Muscle of leg (tissue), 11 donors: ENCODE results near the gene GGA3. TPM values are rescaled to one million over a fixed set of nuclear protein-coding genes. Genes with fewer than 3 reads are reported as not detected.
"Not testable (repeated sequence)": the region's sequence is repeated elsewhere in the genome, so short reads cannot be mapped to it uniquely, and the experiment has no call there.

ENCODE experiments used
- DNase-seq: peaks from one replicate; pipeline ENCODE4 v3.0.0; 2013
- H3K27ac ChIP-seq: one replicate; pipeline ENCODE4 v1.5.1; 2013; ENCODE audit warnings: mild to moderate bottlenecking, low read length, control low read depth
- H3K27me3 ChIP-seq: one replicate; pipeline ENCODE4 v1.6.1; 2013; ENCODE audit warnings: low read length; ENCODE audit not compliant: control insufficient read depth, insufficient read depth
- H3K36me3 ChIP-seq: one replicate; pipeline ENCODE4 v1.6.1; 2013; ENCODE audit warnings: low read length; ENCODE audit not compliant: control insufficient read depth, insufficient read depth
- H3K4me1 ChIP-seq: one replicate; pipeline ENCODE4 v1.6.1; 2013; ENCODE audit warnings: low read length; ENCODE audit not compliant: control insufficient read depth, insufficient read depth
- H3K4me3 ChIP-seq: one replicate; pipeline ENCODE4 v1.5.1; 2013; ENCODE audit warnings: low read length, control low read depth
- H3K9me3 ChIP-seq: replicated peaks from 2 replicates; pipeline ENCODE4 v1.6.1; 2013; ENCODE audit warnings: low read depth, low read length; ENCODE audit not compliant: control insufficient read depth
- WGBS: methylation state at CpG from one replicate; pipeline ENCODE4 v1.1.5; 2013; ENCODE audit warnings: missing lambda C conversion rate; ENCODE audit not compliant: insufficient coverage; 5-methylcytosine and 5-hydroxymethylcytosine counted together
- polyA plus RNA-seq, 8 donors: library from polyadenylated mRNA; unstranded; fragments of 120-200 nt; gene quantifications; one replicate each; pipeline versions ENCODE4 v1.2.1 to v1.2.3, GENCODE V29; 2013; ENCODE audit warnings: inconsistent platforms in 1 of 8, low replicate concordance in 1 of 8; ENCODE audit not compliant: insufficient read length in 8 of 8, insufficient read depth in 1 of 8
- total RNA-seq: library from RNA; stranded (reverse); fragments of 120-200 nt; gene quantifications from one replicate; pipeline ENCODE4 v1.2.4, GENCODE V29; 2013

GGA3 gene
- total and polyA plus RNA-seq, 9 donors, result 13.3 to 35.9 (median 29.7) TPM

DNA sequence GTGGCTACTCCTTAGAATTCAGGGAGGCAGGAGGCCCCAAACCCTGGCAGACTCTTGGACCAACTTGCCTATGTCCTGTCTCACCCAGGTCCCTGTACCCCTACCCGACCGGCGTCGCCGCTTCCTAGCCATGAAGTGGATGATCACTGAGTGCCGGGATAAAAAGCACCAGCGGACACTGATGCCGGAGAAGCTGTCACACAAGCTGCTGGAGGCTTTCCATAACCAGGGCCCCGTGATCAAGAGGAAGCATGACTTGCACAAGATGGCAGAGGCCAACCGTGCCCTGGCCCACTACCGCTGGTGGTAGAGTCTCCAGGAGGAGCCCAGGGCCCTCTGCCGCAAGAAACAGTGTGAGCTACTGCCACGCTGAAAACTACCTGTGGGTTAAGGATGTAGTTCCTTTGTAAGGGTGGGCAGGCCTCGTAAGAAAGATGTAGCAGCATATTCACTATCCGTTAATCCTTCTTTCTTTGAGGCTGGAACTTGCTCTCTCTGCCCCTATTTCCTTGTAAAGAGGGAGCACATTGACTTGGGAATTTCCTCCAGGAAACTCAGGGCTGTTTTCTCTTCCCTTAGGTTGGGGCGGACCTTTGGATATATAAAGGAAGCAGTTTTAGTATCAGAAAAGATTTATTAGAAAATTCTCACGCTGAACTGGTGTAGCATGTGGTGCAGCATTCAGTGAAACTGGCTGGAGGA lies 4.4 kb upstream of the GGA3 start:
- DNase-seq, result no peak
- H3K36me3 ChIP-seq, result peaks cover 51% of the 10 kb centered on the region

GRCh38 chr17:75263055-75263454 lies 1.6 kb upstream of the GGA3 start:
- Histone ChIP-seq H3K4me1 (peaks cover 55% of the 10 kb centered on the region), H3K27me3 (no peaks in the 10 kb centered on the region), H3K36me3 (peaks cover 51% of the 10 kb centered on the region), H3K4me3 (peak overlapping the region; percentile 98), H3K9me3 (no peaks in the 10 kb centered on the region), H3K27ac (no peak overlapping the region)
- WGBS, result 100% methylated on average over 1 of the region's 4 CpGs
- no peak for DNase-seq

More for the DNA sequence above, 4.4 kb upstream of the GGA3 start:
- peaks cover 55% of the 10 kb centered on the region for H3K4me1 ChIP-seq
- H3K9me3 ChIP-seq, result no peaks in the 10 kb centered on the region
- peak overlapping the region; percentile 82 for H3K27ac ChIP-seq
- no peak overlapping the region for H3K4me3 ChIP-seq
- WGBS, result 82% methylated on average over 14 of the region's 17 CpGs
- no peaks in the 10 kb centered on the region for H3K27me3 ChIP-seq

GRCh38 chr17:75262112-75262606 lies 753 bp upstream of the GGA3 start:
- WGBS, result 2% methylated on average over 19 of the region's 23 CpGs
- Histone ChIP-seq H3K27ac (peak overlapping the region; percentile 98), H3K4me1 (peaks cover 46% of the 10 kb centered on the region), H3K4me3 (peak overlapping the region; percentile 98), H3K36me3 (peaks cover 46% of the 10 kb centered on the region), H3K9me3 (no peaks in the 10 kb centered on the region), H3K27me3 (no peaks in the 10 kb centered on the region)
- DNase-seq, result no peak

DNA sequence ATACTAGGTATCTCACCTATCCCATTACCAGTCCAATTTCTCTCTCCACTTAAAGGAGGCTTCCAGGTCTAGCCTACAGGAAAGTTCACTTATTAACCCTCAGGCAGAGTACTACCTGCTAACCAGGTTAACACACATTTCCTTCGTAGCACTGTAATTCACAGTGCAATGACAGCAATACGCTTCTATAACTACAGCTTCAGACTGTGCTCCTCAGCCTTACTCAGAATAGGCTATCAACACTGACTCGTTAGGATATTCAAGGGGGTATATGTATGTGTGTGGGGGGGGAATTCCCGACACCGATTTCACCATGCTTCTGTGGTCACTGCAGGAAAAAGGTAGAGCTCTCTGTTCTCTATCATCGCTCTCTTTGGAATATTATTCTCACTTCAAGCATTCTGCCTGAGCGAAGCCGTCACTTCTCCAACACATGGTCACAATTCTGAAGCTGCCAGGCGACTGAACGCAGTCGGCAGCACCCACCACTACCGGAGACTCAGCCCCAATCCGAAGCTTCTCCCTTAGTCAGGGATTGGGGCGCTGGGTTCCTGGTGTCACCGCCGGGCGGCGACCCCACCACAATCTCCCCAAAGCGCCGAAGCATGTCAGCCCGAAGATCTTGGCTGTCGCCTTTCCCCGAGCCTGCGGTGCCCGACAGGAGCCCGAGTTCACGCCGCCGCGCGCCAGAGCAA lies 618 bp downstream of the GGA3 start:
- H3K36me3 ChIP-seq, result peaks cover 33% of the 10 kb centered on the region
- WGBS, result under 1% methylated on average over 24 of the region's 31 CpGs
- H3K4me3 ChIP-seq, result peak overlapping the region; percentile 98
- H3K4me1 ChIP-seq, result peaks cover 32% of the 10 kb centered on the region
- H3K9me3 ChIP-seq, result no peaks in the 10 kb centered on the region
- DNase-seq, result no peak
- no peaks in the 10 kb centered on the region for H3K27me3 ChIP-seq
- peak overlapping the region; percentile 98 for H3K27ac ChIP-seq

DNA sequence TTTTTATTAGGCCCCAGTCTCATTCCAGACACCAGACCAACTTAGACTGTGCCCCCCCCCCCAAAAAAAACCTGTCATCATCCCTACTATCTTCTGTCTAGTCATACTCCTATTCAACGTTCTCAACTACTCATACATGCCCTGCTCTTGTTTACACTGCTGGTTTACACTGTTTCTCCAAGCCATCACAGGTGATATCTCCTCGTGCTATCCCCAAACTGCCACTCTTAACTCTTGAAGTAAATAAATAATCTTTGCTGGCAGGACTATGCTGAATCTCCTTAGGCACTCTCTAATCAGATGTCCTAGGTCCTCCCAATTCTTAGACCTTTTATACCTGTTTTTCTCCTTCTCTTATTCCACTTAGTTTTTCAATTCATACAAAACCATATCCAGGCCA lies 4.2 kb downstream of the GGA3 start:
- H3K27ac ChIP-seq, H3K27me3 ChIP-seq, DNase-seq, H3K36me3 ChIP-seq, H3K4me3 ChIP-seq, H3K9me3 ChIP-seq: not testable (repeated sequence)
- 83% methylated on average over 1 of the region's 2 CpGs for WGBS
- H3K4me1 ChIP-seq, result peaks cover 18% of the 10 kb centered on the region

- not testable (repeated sequence) for H3K4me3 ChIP-seq, H3K27ac ChIP-seq
- 86% methylated on average over 4 of the region's 11 CpGs for WGBS
These were observed 5.3 kb downstream of the GGA3 start for GRCh38 chr17:75255954-75256698.

DNA sequence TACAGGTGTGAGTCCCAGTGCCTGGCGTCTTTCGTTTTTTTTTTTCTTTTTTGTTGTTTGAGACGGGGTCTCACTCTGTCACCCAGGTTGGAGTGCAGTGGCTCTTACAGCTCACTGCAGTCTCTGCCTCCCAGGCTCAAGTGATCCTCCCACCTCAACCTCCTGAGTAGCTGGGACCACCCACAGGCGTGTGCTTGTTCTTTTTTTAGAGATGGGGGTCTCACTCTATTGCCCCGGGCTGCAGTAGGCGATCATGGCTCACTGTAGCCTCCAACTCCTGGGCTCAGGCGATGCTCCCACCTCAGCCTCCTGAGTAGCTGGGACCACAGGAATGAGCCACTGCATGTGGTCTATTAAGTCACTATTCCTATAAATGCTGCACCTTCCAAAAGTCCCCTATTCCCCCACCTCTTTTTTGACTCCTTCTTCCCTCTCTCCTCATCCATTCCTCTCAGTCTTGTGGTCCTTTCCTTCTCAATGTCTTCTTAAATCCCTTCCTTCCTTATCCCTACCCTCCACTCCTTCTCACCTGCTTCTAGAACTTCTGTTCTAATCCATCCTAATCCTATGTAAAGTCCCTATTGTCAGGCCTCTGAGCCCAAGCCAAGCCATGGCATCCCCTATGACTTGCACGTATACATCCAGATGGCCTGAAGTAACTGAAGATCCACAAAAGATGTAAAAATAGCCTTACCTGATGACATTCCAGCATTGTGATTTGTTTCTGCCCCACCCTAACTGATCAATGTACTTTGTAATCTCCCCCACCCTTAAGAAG lies 9.2 kb downstream of the GGA3 start:
- no peak for DNase-seq
- no peak overlapping the region for H3K27ac ChIP-seq
- H3K9me3 ChIP-seq, result no peaks in the 10 kb centered on the region
- H3K4me1 ChIP-seq, result peaks cover 17% of the 10 kb centered on the region
- no peak overlapping the region for H3K4me3 ChIP-seq
- no peaks in the 10 kb centered on the region for H3K27me3 ChIP-seq
- H3K36me3 ChIP-seq, result peaks cover 6% of the 10 kb centered on the region
- 86% methylated on average over 6 of the region's 8 CpGs for WGBS

More at GRCh38 chr17:75255954-75256698, 5.3 kb downstream of the GGA3 start:
- not testable (repeated sequence) for DNase-seq, H3K36me3 ChIP-seq, H3K9me3 ChIP-seq, H3K27me3 ChIP-seq
- peaks cover 15% of the 10 kb centered on the region for H3K4me1 ChIP-seq

- WGBS, result 35% methylated on average over 6 of the region's 11 CpGs
- no peak overlapping the region for H3K4me3 ChIP-seq
- H3K9me3 ChIP-seq, result no peaks in the 10 kb centered on the region
These were observed 11.4 kb downstream of the GGA3 start for GRCh38 chr17:75250009-75250471.

DNA sequence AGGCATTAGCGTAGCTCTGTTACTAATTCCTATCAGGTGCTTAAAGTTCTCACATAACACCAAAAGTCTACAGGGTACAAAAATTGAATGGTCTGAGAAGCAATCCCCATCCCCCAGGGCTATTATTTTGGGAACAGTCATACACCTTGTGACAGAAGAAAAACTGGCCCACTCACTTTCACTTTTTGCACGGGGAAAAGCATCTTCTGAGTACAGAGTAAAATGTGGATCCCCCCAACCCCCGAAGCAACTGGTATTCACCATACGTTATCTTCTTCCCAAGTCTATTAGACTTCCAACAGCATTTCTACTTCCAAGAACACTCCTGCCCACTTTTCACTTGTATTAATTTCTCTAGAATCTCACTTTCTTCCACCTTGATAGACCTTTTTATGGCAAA lies 11.8 kb downstream of the GGA3 start:
- Histone ChIP-seq H3K27ac (no peak overlapping the region), H3K4me3 (no peak overlapping the region), H3K4me1 (peaks cover 17% of the 10 kb centered on the region)

More at GRCh38 chr17:75250009-75250471, 11.4 kb downstream of the GGA3 start:
- DNase-seq, result peak; percentile 51
- Histone ChIP-seq H3K36me3 (peaks cover 22% of the 10 kb centered on the region), H3K27me3 (no peaks in the 10 kb centered on the region), H3K27ac (peak overlapping the region; percentile 2), H3K4me1 (peaks cover 17% of the 10 kb centered on the region)

More for the DNA sequence above, 11.8 kb downstream of the GGA3 start:
- no peaks in the 10 kb centered on the region for H3K9me3 ChIP-seq
- peaks cover 27% of the 10 kb centered on the region for H3K36me3 ChIP-seq
- DNase-seq, result no peak
- WGBS, result 51% methylated on average over 4 of the region's 4 CpGs
- no peaks in the 10 kb centered on the region for H3K27me3 ChIP-seq
